HEK293 (cell line): ENCODE results near the gene STXBP3.

Source experiments
- CTCF ChIP-seq: fragments of 450-650 bp; formaldehyde crosslinking; IDR thresholded peaks from 2 replicates; pipeline ENCODE4 v1.5.1; 2016; ENCODE audit warnings: missing biosample characterization, missing genetic modification characterization
- KLF1 ChIP-seq: fragments of 450-650 bp; formaldehyde crosslinking; IDR thresholded peaks from 2 replicates; pipeline ENCODE4 v1.5.1; 2016; ENCODE audit warnings: missing biosample characterization, missing genetic modification characterization
- PRDM6 ChIP-seq: fragments of 450-650 bp; formaldehyde crosslinking; IDR thresholded peaks from 2 replicates; pipeline ENCODE4 v1.5.1; 2017; ENCODE audit warnings: missing biosample characterization, missing genetic modification characterization
- ZNF239 ChIP-seq: fragments of 450-650 bp; formaldehyde crosslinking; IDR thresholded peaks from 2 replicates; pipeline ENCODE4 v1.5.1; 2016; ENCODE audit warnings: missing biosample characterization, missing genetic modification characterization
- ZNF274 ChIP-seq, 2 experiments: fragments of 200-500 bp in 1 of 2; fragments of 450-650 bp in 1 of 2; sonication (Bioruptor generic) in 1 of 2; formaldehyde crosslinking in 1 of 2; IDR thresholded peaks; 2 replicates each; pipeline versions ENCODE4 v1.5.1 to v1.6.1; 2014 to 2016; ENCODE audit warnings: borderline replicate concordance in 1 of 2, inconsistent platforms in 1 of 2, low read length in 1 of 2, missing biosample characterization in 1 of 2, missing genetic modification characterization in 1 of 2
- ZNF398 ChIP-seq: fragments of 450-650 bp; formaldehyde crosslinking; IDR thresholded peaks from 2 replicates; pipeline ENCODE4 v1.5.1; 2017; ENCODE audit warnings: missing biosample characterization, missing genetic modification characterization
- ZNF510 ChIP-seq: fragments of 450-650 bp; formaldehyde crosslinking; IDR thresholded peaks from 2 replicates; pipeline ENCODE4 v1.5.1; 2018; ENCODE audit warnings: mild to moderate bottlenecking, missing genetic modification characterization, missing biosample characterization; ENCODE audit not compliant: insufficient replicate concordance
- ZNF549 ChIP-seq: fragments of 450-650 bp; IDR thresholded peaks from 2 replicates; pipeline ENCODE4 v1.5.1; 2018; ENCODE audit warnings: missing biosample characterization, missing genetic modification characterization, mild to moderate bottlenecking, inconsistent platforms, moderate library complexity
- ZNF596 ChIP-seq: fragments of 450-650 bp; IDR thresholded peaks from 2 replicates; pipeline ENCODE4 v1.5.0; 2018; ENCODE audit warnings: missing biosample characterization, mild to moderate bottlenecking, missing genetic modification characterization, moderate library complexity
- ZSCAN30 ChIP-seq: fragments of 450-650 bp; IDR thresholded peaks from 2 replicates; pipeline ENCODE4 v1.5.1; 2018; ENCODE audit warnings: missing biosample characterization, mild to moderate bottlenecking, missing genetic modification characterization, moderate library complexity
- TF ChIP-seq, protein P1 (sequence below): fragments of 450-650 bp; formaldehyde crosslinking; IDR thresholded peaks from 2 replicates; pipeline ENCODE4 v1.5.1; 2016; ENCODE audit warnings: missing biosample characterization, missing genetic modification characterization, borderline replicate concordance
- TF ChIP-seq, protein P2 (sequence below): fragments of 450-650 bp; formaldehyde crosslinking; IDR thresholded peaks from 2 replicates; pipeline ENCODE4 v1.5.1; 2016; ENCODE audit warnings: missing biosample characterization, missing genetic modification characterization, low read depth
- TF ChIP-seq, protein P3 (sequence below): fragments of 450-650 bp; formaldehyde crosslinking; IDR thresholded peaks from 2 replicates; pipeline ENCODE4 v1.5.1; 2016; ENCODE audit warnings: missing biosample characterization, missing genetic modification characterization

DNA sequence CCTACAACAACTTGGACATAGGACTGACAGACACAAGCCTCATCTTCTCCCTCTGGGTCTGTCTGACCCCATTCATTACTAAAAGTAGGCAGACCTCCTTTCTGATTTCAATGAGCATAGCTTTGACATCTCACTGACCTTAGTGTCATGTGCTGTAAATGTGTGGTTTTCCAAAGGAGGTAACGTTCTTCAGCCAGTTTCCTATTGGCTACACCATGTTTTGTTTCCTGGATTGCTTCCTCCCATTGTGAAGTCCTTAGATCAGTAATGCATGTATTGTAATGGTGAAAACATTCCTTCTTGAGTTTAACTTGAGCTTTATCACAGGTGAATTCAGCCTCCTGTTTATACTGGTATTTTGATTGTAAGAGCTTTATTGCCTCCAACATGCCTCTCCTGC is 20.6 kb downstream of the STXBP3 start:
- TF ChIP-seq, protein P1, sequence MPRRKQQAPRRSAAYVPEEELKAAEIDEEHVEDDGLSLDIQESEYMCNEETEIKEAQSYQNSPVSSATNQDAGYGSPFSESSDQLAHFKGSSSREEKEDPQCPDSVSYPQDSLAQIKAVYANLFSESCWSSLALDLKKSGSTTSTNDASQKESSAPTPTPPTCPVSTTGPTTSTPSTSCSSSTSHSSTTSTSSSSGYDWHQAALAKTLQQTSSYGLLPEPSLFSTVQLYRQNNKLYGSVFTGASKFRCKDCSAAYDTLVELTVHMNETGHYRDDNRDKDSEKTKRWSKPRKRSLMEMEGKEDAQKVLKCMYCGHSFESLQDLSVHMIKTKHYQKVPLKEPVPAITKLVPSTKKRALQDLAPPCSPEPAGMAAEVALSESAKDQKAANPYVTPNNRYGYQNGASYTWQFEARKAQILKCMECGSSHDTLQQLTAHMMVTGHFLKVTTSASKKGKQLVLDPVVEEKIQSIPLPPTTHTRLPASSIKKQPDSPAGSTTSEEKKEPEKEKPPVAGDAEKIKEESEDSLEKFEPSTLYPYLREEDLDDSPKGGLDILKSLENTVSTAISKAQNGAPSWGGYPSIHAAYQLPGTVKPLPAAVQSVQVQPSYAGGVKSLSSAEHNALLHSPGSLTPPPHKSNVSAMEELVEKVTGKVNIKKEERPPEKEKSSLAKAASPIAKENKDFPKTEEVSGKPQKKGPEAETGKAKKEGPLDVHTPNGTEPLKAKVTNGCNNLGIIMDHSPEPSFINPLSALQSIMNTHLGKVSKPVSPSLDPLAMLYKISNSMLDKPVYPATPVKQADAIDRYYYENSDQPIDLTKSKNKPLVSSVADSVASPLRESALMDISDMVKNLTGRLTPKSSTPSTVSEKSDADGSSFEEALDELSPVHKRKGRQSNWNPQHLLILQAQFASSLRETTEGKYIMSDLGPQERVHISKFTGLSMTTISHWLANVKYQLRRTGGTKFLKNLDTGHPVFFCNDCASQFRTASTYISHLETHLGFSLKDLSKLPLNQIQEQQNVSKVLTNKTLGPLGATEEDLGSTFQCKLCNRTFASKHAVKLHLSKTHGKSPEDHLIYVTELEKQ (tag by site-specific recombination), result no peak
- TF ChIP-seq, protein P2, sequence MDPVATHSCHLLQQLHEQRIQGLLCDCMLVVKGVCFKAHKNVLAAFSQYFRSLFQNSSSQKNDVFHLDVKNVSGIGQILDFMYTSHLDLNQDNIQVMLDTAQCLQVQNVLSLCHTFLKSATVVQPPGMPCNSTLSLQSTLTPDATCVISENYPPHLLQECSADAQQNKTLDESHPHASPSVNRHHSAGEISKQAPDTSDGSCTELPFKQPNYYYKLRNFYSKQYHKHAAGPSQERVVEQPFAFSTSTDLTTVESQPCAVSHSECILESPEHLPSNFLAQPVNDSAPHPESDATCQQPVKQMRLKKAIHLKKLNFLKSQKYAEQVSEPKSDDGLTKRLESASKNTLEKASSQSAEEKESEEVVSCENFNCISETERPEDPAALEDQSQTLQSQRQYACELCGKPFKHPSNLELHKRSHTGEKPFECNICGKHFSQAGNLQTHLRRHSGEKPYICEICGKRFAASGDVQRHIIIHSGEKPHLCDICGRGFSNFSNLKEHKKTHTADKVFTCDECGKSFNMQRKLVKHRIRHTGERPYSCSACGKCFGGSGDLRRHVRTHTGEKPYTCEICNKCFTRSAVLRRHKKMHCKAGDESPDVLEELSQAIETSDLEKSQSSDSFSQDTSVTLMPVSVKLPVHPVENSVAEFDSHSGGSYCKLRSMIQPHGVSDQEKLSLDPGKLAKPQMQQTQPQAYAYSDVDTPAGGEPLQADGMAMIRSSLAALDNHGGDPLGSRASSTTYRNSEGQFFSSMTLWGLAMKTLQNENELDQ, result no peak
- TF ChIP-seq ZNF596 (tag by site-specific recombination), result no peak
- TF ChIP-seq ZNF510 (tag by site-specific recombination), result no peak
- no peak for TF ChIP-seq PRDM6
- TF ChIP-seq CTCF (tag by site-specific recombination), result no peak
- TF ChIP-seq ZNF274 (IDR thresholded peaks at IDR 0.05; ENCODE audit: low read length), result no peak
- TF ChIP-seq ZNF274 (tag by site-specific recombination; IDR thresholded peaks at IDR 0.05; ENCODE audit: borderline replicate concordance), result no peak
- TF ChIP-seq ZSCAN30 (tag by site-specific recombination), result no peak
- no peak for TF ChIP-seq ZNF398 (tag by site-specific recombination)
- TF ChIP-seq ZNF549, result no peak
- no peak for TF ChIP-seq ZNF239 (tag by site-specific recombination)
- no peak for TF ChIP-seq KLF1 (tag by site-specific recombination)
- TF ChIP-seq, protein P3, sequence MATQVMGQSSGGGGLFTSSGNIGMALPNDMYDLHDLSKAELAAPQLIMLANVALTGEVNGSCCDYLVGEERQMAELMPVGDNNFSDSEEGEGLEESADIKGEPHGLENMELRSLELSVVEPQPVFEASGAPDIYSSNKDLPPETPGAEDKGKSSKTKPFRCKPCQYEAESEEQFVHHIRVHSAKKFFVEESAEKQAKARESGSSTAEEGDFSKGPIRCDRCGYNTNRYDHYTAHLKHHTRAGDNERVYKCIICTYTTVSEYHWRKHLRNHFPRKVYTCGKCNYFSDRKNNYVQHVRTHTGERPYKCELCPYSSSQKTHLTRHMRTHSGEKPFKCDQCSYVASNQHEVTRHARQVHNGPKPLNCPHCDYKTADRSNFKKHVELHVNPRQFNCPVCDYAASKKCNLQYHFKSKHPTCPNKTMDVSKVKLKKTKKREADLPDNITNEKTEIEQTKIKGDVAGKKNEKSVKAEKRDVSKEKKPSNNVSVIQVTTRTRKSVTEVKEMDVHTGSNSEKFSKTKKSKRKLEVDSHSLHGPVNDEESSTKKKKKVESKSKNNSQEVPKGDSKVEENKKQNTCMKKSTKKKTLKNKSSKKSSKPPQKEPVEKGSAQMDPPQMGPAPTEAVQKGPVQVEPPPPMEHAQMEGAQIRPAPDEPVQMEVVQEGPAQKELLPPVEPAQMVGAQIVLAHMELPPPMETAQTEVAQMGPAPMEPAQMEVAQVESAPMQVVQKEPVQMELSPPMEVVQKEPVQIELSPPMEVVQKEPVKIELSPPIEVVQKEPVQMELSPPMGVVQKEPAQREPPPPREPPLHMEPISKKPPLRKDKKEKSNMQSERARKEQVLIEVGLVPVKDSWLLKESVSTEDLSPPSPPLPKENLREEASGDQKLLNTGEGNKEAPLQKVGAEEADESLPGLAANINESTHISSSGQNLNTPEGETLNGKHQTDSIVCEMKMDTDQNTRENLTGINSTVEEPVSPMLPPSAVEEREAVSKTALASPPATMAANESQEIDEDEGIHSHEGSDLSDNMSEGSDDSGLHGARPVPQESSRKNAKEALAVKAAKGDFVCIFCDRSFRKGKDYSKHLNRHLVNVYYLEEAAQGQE (tag by site-specific recombination), result no peak
